Smooth muscle cell (in vitro differentiated cells): ENCODE measurements around the gene HCRTR1. TPM values are rescaled to one million over a fixed set of nuclear protein-coding genes. Genes with fewer than 3 reads are reported as not detected.

ENCODE experiments used
- DNase-seq: peaks from one replicate; lab custom pipeline; 2025; ENCODE audit not compliant: unreplicated experiment; lab: John Stamatoyannopoulos, UW
- H2AFZ ChIP-seq: fragments of 200-600 bp; sonication (generic); 2 replicates; pipeline ENCODE4 v1.6.0; 2016; ENCODE audit warnings: antibody characterized with exemption, low read depth, mild to moderate bottlenecking
- H3F3A ChIP-seq: fragments of 200-600 bp; sonication (generic); 2 replicates; pipeline ENCODE4 v1.6.0; 2017; ENCODE audit warnings: antibody characterized with exemption, low read depth
- H3K27ac ChIP-seq: fragments of 200-600 bp; sonication (generic); 2 replicates; pipeline ENCODE4 v1.5.1; 2016; ENCODE audit warnings: low read depth, mild to moderate bottlenecking
- H3K27me3 ChIP-seq: fragments of 200-600 bp; sonication (generic); 2 replicates; pipeline ENCODE4 v1.6.1; 2016; ENCODE audit warnings: low read depth, mild to moderate bottlenecking
- H3K36me3 ChIP-seq: fragments of 200-600 bp; sonication (generic); 2 replicates; pipeline ENCODE4 v1.5.1; 2016; ENCODE audit warnings: low read depth
- H3K4me1 ChIP-seq: fragments of 200-600 bp; sonication (generic); 2 replicates; pipeline ENCODE4 v1.5.1; 2016; ENCODE audit warnings: low read depth
- H3K4me2 ChIP-seq: fragments of 200-600 bp; sonication (generic); 2 replicates; pipeline ENCODE4 v1.6.0; 2016; ENCODE audit warnings: mild to moderate bottlenecking
- H3K4me3 ChIP-seq: fragments of 200-600 bp; sonication (generic); 2 replicates; pipeline ENCODE4 v1.5.1; 2016; ENCODE audit warnings: mild to moderate bottlenecking
- H3K79me2 ChIP-seq: fragments of 200-600 bp; sonication (generic); 2 replicates; pipeline ENCODE4 v1.6.0; 2016; ENCODE audit warnings: low read depth, mild to moderate bottlenecking
- H3K9ac ChIP-seq: fragments of 200-600 bp; sonication (generic); 2 replicates; pipeline ENCODE4 v1.6.0; 2016; ENCODE audit warnings: low read depth
- H3K9me3 ChIP-seq: fragments of 200-600 bp; sonication (generic); replicated peaks from 2 replicates; pipeline ENCODE4 v1.5.1; 2016; ENCODE audit warnings: low read depth
- H4K20me1 ChIP-seq: fragments of 200-600 bp; sonication (generic); 2 replicates; pipeline ENCODE4 v1.6.0; 2016; ENCODE audit warnings: low read depth
- CTCF ChIP-seq: fragments of 200-600 bp; sonication (generic); IDR thresholded peaks from 2 replicates; pipeline ENCODE4 v1.5.1; 2017; ENCODE audit warnings: borderline replicate concordance, mild to moderate bottlenecking, antibody characterized with exemption; ENCODE audit not compliant: insufficient read depth, poor library complexity, severe bottlenecking
- WGBS: methylation state at CpG from one replicate; pipeline ENCODE4 v1.1.7; 2016; ENCODE audit warnings: low lambda C conversion rate; 5-methylcytosine and 5-hydroxymethylcytosine counted together
- polyA plus RNA-seq: library from polyadenylated mRNA; unstranded; fragments of >200 nt; fragmentation: Nextera tagmentation; extraction: Ambion mirVana; gene quantifications from 2 replicates; pipeline ENCODE4 v1.2.1, GENCODE V29; 2016
- total RNA-seq: library from RNA; depleted of rRNA; stranded (reverse); fragments of >200 nt; gene quantifications from 2 replicates; pipeline ENCODE4 v1.2.3, GENCODE V29; 2014

HCRTR1 gene
- total and polyA plus RNA-seq, 2 experiments from 2014 or later = 2.0 TPM; not detected in 1

GRCh38 chr1:31593136-31593665 is 24.3 kb upstream of the HCRTR1 start:
- no peak for TF ChIP-seq CTCF
- H3K9ac ChIP-seq = no peak overlapping the region
- H4K20me1 ChIP-seq = no peaks in the 10 kb centered on the region
- H3K27me3 ChIP-seq = no peaks in the 10 kb centered on the region
- H3K4me3 ChIP-seq = no peak overlapping the region
- no peak overlapping the region for H3K4me2 ChIP-seq
- H3K9me3 ChIP-seq = no peaks in the 10 kb centered on the region
- H3K36me3 ChIP-seq = no peaks in the 10 kb centered on the region
- WGBS = 69% methylated on average over 5 of the region's 5 CpGs
- H2AFZ ChIP-seq = no peak overlapping the region
- H3K79me2 ChIP-seq = no peaks in the 10 kb centered on the region
- no peak overlapping the region for H3K27ac ChIP-seq
- peaks cover 5% of the 10 kb centered on the region for H3K4me1 ChIP-seq
- no peaks in the 10 kb centered on the region for H3F3A ChIP-seq
- no peak for DNase-seq

GRCh38 chr1:31593770-31594632 is 23.5 kb upstream of the HCRTR1 start:
- H2AFZ ChIP-seq = no peak overlapping the region
- H3K27me3 ChIP-seq = no peaks in the 10 kb centered on the region
- no peaks in the 10 kb centered on the region for H4K20me1 ChIP-seq
- no peak overlapping the region for H3K4me2 ChIP-seq
- no peaks in the 10 kb centered on the region for H3F3A ChIP-seq
- peaks cover 3% of the 10 kb centered on the region for H3K4me1 ChIP-seq
- no peak overlapping the region for H3K27ac ChIP-seq
- no peak for DNase-seq
- H3K36me3 ChIP-seq = no peaks in the 10 kb centered on the region
- H3K9me3 ChIP-seq = no peaks in the 10 kb centered on the region
- peak; percentile 74 for TF ChIP-seq CTCF
- no peak overlapping the region for H3K4me3 ChIP-seq
- no peaks in the 10 kb centered on the region for H3K79me2 ChIP-seq
- 57% methylated on average over 10 of the region's 10 CpGs for WGBS
- no peak overlapping the region for H3K9ac ChIP-seq

- Histone ChIP-seq H3K27ac (no peak overlapping the region), H3F3A (no peaks in the 10 kb centered on the region), H3K4me1 (no peaks in the 10 kb centered on the region), H4K20me1 (no peaks in the 10 kb centered on the region), H3K9ac (no peak overlapping the region), H3K36me3 (no peaks in the 10 kb centered on the region), H3K9me3 (no peaks in the 10 kb centered on the region), H3K27me3 (no peaks in the 10 kb centered on the region), H3K79me2 (no peaks in the 10 kb centered on the region), H2AFZ (no peak overlapping the region), H3K4me2 (no peak overlapping the region), H3K4me3 (no peak overlapping the region)
- DNase-seq = no peak
- no peak for TF ChIP-seq CTCF
- WGBS = 95% methylated on average over 4 of the region's 4 CpGs
These were observed 21.4 kb upstream of the HCRTR1 start for GRCh38 chr1:31595836-31596736.
